DMS 273 (cell line): Measurements from ENCODE around the gene UBE3B.

Experiments
- DNase-seq: peaks from one replicate; lab custom pipeline; 2025; ENCODE audit not compliant: unreplicated experiment; lab: John Stamatoyannopoulos, UW

Gene UBE3B

DNA sequence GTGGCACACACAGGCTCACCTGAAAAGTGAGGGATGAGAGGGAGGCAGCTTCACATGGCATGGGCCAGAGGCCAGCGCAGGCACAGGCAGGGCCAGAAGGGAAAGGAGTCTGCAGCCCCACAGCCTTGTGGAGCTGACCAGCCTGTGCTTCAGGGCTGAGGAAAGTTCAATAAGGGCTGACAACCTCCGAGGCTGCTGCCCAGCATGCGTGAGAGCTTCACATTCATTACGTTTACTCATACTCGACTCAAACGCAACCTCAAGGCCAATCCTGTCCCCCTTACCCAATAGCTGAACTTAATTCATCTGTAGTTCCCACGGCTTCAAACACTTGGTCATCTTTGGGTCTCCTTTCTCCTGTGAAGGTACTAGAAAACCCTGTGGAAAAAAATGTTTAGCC is 91.1 kb downstream of the UBE3B start:
- DNase-seq = no peak

DNA sequence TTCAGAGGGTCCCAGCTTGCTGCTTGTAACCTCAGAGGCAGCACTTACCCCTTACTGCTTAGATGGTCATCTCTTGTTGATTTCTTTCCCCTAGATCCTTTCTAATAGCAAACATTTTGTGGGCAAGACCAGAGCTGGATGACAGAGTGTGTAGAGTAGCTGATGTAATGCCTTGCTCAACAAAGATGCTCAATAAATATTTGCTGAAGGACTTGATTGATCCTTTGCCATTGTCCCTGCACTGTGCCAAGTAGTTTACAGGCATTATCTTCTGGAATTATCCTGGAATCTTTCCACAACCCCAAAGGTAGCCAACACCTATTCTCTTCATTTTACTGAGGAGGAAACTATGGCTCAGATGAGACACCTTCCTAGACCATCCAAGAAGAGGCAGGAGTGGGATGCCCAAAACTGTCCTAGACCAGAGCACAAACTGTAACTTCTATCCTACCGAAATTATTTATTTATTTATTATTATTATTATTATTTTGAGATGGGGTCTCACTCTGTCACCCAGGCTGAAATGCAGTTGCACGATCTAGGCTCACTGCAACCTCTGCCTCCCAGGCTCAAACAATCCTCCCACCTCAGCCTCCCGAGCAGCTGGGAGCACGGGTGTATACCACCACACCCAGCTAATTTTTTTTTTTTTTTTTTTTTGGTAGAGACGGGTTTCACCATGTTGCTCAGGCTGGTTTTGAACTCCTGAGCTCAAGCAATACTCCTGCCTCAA is 94.5 kb downstream of the UBE3B start:
- no peak for DNase-seq

DNA sequence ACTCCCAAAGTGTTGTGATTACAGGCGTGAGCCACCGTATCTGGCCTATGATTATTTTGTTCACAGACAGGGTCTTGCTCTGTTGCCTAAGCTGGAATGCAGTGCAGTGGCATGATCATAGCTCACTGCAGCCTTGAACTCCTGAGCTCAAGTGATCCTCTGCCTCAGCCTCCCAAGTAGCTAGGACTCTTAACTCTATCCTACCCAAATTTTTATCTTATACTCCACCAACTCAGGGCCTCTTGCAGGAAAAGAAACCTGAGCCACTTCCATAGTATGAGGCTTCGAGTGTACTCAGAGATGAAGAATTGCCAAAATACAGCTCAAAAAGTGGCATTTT is 95.0 kb downstream of the UBE3B start:
- no peak for DNase-seq

DNA sequence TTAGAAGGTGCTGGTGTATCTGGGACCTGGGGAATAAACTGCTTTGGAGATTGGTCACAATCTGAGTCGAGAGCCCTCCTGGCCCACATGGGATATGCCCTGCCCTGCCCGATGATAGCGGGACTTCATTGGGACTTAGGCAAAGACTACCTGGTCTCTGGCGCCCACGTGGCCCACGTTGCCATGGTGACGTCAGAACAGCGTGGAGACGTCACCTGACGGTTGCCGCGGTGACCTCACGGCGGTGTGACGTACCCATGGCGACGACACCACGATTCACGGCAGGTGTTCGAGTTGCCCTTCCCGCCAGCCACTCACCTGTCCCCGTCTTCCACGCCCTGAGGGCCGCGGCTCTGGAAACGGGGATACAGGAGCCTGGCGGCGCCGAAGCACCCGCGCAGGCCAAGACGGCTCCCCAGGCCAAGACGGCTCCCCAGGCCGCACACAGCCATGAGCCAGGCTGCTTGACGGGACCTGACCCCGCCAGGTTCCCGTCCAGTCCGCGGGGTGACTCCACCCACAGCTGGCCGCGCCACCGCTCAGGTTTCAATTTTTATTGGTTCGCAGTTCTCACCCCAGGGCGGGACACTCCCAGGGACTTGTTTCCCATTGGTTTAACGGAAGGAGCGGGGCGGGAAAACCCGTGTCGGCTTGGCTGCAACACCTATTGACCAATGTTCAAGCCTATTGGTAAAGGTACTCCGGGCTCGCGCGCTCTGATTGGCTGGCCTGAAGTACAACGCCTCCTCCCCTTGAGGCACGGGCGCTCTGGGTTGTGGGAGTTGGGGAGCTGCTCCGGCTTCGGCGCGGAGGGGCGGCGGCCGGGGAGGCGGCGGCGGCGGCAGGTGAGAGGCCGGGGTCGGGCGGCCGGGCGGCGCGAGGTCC is 95.8 kb downstream of the UBE3B start, which contains the start of the genes MMAB and MVK:
Gene MMAB (minus strand): TSS at position 476 of the 885 bp plus-strand sequence. CDS start 24 bp downstream, at position 452.
Gene MVK (plus strand): TSS at position 766 of the 885 bp plus-strand sequence. CDS start 1,029 bp downstream, outside the sequence.
- peak; percentile 98 for DNase-seq

GRCh38 chr12:109573914-109574244 is 96.4 kb downstream of the UBE3B start:
- DNase-seq = no peak

GRCh38 chr12:109575683-109576082 is 98.2 kb downstream of the UBE3B start:
- no peak for DNase-seq

- no peak for DNase-seq
Measured at GRCh38 chr12:109577311-109577710, 99.9 kb downstream of the UBE3B start.

DNA sequence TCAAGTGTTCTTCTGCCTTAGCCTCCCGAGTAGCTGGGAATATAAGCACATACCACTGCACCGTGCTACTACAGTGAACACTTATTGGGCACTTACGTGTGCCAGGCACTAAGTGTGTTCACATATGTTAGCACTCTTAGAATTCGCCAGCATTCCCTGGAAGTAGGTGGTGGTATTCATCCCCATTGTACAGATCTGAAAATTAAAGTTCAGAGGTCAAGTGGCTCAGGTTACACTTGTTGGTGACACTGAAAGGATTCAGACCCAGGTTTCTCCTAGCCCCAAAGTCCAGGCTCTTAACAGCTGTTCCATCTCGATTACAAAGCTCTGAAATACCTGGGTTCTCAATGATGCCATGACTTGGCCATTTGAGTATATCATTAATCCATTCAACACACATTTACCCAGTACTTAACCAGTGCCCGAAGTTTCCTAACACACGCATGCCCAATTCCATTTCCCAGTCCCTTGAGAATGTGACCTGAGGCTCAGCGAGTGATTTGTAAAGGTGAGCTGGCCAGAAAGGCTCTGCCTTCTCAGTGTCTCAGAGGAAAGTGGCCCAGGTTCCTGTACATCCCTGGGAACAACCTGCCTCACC is 101.0 kb downstream of the UBE3B start:
- DNase-seq = no peak

GRCh38 chr12:109579639-109580038 is 102.2 kb downstream of the UBE3B start:
- no peak for DNase-seq

- DNase-seq = no peak
Measured at GRCh38 chr12:109580272-109580671, 102.8 kb downstream of the UBE3B start.

DNA sequence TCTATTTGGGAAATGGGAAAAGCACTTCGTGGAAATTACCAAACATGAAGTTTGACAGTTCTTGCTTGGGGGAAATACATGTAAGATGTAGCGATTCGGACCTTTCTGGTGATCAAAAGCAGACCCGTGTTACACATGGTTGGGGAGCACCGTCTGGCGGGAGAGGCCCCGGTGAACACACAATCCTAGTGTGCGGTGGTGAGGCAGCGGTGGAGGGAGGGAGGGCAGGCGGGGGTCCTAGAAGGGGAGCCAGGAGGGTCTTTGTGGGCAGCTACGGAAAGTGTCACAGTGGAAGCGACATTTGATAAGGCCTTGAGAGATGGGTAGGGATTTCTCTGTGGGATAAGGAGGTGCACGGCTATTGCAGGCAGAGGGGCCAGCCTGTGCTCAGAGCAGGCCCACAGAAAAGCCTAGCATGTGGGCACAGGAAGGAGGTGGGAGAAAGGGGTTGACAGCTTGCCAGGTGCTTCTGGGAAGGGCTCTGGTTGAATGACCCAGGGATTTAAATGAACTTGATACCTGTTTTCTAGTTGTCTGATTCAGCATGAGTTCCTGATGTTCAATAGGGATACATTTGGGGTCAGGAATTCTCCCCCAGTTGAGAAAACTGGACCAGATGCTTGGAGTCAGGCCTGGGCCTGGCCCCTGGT is 103.4 kb downstream of the UBE3B start:
- DNase-seq = peak; percentile 28

DNA sequence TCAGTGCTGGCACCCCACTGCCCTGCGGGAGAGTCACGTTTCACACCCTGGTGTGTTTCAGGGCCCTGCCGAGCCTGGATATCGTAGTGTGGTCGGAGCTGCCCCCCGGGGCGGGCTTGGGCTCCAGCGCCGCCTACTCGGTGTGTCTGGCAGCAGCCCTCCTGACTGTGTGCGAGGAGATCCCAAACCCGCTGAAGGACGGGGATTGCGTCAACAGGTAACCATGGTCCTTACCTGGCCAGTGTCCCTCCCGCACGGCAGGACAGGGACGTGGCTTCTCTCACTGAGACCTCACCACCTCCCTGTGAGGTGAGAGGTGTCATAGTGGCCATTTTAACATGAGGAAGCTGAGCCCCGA is 103.9 kb downstream of the UBE3B start:
- DNase-seq = no peak

GRCh38 chr12:109581856-109582255 is 104.4 kb downstream of the UBE3B start:
- no peak for DNase-seq

- DNase-seq = peak; percentile 18
Measured at GRCh38 chr12:109582636-109583035, 105.2 kb downstream of the UBE3B start.

- DNase-seq = no peak
Measured at GRCh38 chr12:109583733-109584132, 106.3 kb downstream of the UBE3B start.
